ENCODE measurements around the gene PLPP3. TPM values are rescaled to one million over a fixed set of nuclear protein-coding genes. Genes with fewer than 3 reads are reported as not detected.

PLPP3 gene
- total RNA-seq, 1 experiment from 2014 or later = 3.4 TPM

GRCh38 chr1:56477164-56478111 is 101.9 kb downstream of the PLPP3 start:
- BruUV-seq (replicated peaks) = no TSS peak
- intact Hi-C loops (cut with micrococcal nuclease) = no loop called here
- H2AFZ ChIP-seq (ENCODE audit: low read depth, low read length, poor library complexity, severe bottlenecking) = no peak overlapping the region

More at GRCh38 chr1:56477164-56478111, 101.9 kb downstream of the PLPP3 start:
- H3K4me2 ChIP-seq (ENCODE audit: low read length) = no peak overlapping the region
- no peaks in the 10 kb centered on the region for H3K9me2 ChIP-seq (ENCODE audit: insufficient read depth)
- no peak overlapping the region for H3K4me3 ChIP-seq (replicated peaks in 1 of 2; ENCODE audit: low read depth in 1 of 2, low read length in 2 of 2)
- H3K27me3 ChIP-seq (ENCODE audit: insufficient read depth, low read length) = no peaks in the 10 kb centered on the region
- DNase-seq (ENCODE audit: low read depth, low spot score) = no peak
- no peaks in the 10 kb centered on the region for H3K9me3 ChIP-seq (ENCODE audit: control insufficient read depth in 1 of 2, insufficient read depth in 1 of 2, low read depth in 1 of 2, low read length in 2 of 2)
- no peaks in the 10 kb centered on the region for H4K20me1 ChIP-seq (ENCODE audit: insufficient read depth)
- CTCF ChIA-PET = no interaction called here
- RAD21 ChIA-PET (ENCODE audit: low non-redundant PET in 1 of 2, low total read pairs in 2 of 2, uncharacterized antibody in 2 of 2, unreplicated experiment in 2 of 2) = no interaction called here
- H3K79me2 ChIP-seq (ENCODE audit: insufficient read depth, low read length) = no peaks in the 10 kb centered on the region
- H3K4me1 ChIP-seq (ENCODE audit: control insufficient read depth in 1 of 2, insufficient read depth in 2 of 2, low read length in 2 of 2) = peaks cover 6 to 12% of the 10 kb centered on the region in 2 experiments; a peak in 3 of 4 replicates
- no peak overlapping the region for H3K27ac ChIP-seq (ENCODE audit: low read depth, low read length)
- no peak for ATAC-seq
- POLR2A ChIA-PET = no interaction called here
- TF ChIP-seq EZH2phosphoT487 (IDR thresholded peaks at IDR 0.05; ENCODE audit: borderline replicate concordance) (no peak), TCF7L2 (IDR thresholded peaks at IDR 0.05; ENCODE audit: borderline replicate concordance, extremely low read depth, insufficient read depth, insufficient read length) (no peak), ATF3 (IDR thresholded peaks at IDR 0.05) (no peak), CTCF (IDR thresholded peaks at IDR 0.05 in 2 of 3, conservative IDR thresholded peaks at IDR 0.05 in 1 of 3; ENCODE audit: borderline replicate concordance in 1 of 3, insufficient read depth in 1 of 3, low read depth in 2 of 3, low read length in 2 of 3) (no peak), ELF1 (IDR thresholded peaks at IDR 0.05; ENCODE audit: borderline replicate concordance, low read depth) (no peak), CEBPB (IDR thresholded peaks at IDR 0.05; ENCODE audit: low read depth) (no peak), SRF (IDR thresholded peaks at IDR 0.05; ENCODE audit: low read depth) (no peak), EGR1 (IDR thresholded peaks at IDR 0.05; ENCODE audit: low read depth) (no peak), EZH2 (IDR thresholded peaks at IDR 0.05) (no peak), POLR2AphosphoS5 (IDR thresholded peaks at IDR 0.05; ENCODE audit: low read depth, low read length) (no peak), CBX3 (IDR thresholded peaks at IDR 0.05; ENCODE audit: low read depth) (no peak), RAD21 (IDR thresholded peaks at IDR 0.05; ENCODE audit: low read depth) (no peak)
- H3K9ac ChIP-seq (ENCODE audit: low read length) = no peak overlapping the region
- no peaks in the 10 kb centered on the region for H3K36me3 ChIP-seq (ENCODE audit: control insufficient read depth in 1 of 2, insufficient read depth in 2 of 2, low read length in 2 of 2)
